IPS DF 4.7 (cell line): ENCODE data around the gene PCSK6.
"Not testable (repeated sequence)": the region's sequence is repeated elsewhere in the genome, so short reads cannot be mapped to it uniquely, and the experiment has no call there.

Source experiments
- DNase-seq: peaks from one replicate; pipeline ENCODE4 v3.0.0-alpha.2; 2013; ENCODE audit warnings: low spot score; ENCODE audit errors: extremely low read depth

Gene PCSK6

GRCh38 chr15:101432982-101433381, 56.5 kb downstream of the PCSK6 start:
- DNase-seq = no peak

GRCh38 chr15:101431748-101432147, 57.8 kb downstream of the PCSK6 start:
- DNase-seq = no peak

- DNase-seq = no peak
These were observed 58.2 kb downstream of the PCSK6 start for GRCh38 chr15:101431301-101431700.

- no peak for DNase-seq
These were observed 59.9 kb downstream of the PCSK6 start for GRCh38 chr15:101429646-101430045.

- no peak for DNase-seq
These were observed 60.3 kb downstream of the PCSK6 start for GRCh38 chr15:101429191-101429590.

- no peak for DNase-seq
These were observed 60.7 kb downstream of the PCSK6 start for GRCh38 chr15:101428758-101429157.

- DNase-seq = no peak
These were observed 61.7 kb downstream of the PCSK6 start for GRCh38 chr15:101427606-101428487.

- no peak for DNase-seq
These were observed 62.7 kb downstream of the PCSK6 start for GRCh38 chr15:101426761-101427333.

GRCh38 chr15:101425787-101426365, 63.6 kb downstream of the PCSK6 start:
- no peak for DNase-seq

- no peak for DNase-seq
These were observed 64.5 kb downstream of the PCSK6 start for GRCh38 chr15:101424984-101425383.

GRCh38 chr15:101420232-101420631, 69.3 kb downstream of the PCSK6 start:
- no peak for DNase-seq

- DNase-seq = not testable (repeated sequence)
These were observed 73.0 kb downstream of the PCSK6 start for GRCh38 chr15:101416475-101416874.

GRCh38 chr15:101413239-101413638, 76.3 kb downstream of the PCSK6 start:
- no peak for DNase-seq

GRCh38 chr15:101411581-101411980, 77.9 kb downstream of the PCSK6 start:
- DNase-seq = no peak

GRCh38 chr15:101411085-101411484, 78.4 kb downstream of the PCSK6 start:
- no peak for DNase-seq

- no peak for DNase-seq
These were observed 78.9 kb downstream of the PCSK6 start for GRCh38 chr15:101410612-101411011.

- DNase-seq = no peak
These were observed 79.9 kb downstream of the PCSK6 start for GRCh38 chr15:101409621-101410020.

- no peak for DNase-seq
These were observed 81.3 kb downstream of the PCSK6 start for GRCh38 chr15:101407966-101408775.

- DNase-seq = no peak
These were observed 82.1 kb downstream of the PCSK6 start for GRCh38 chr15:101407439-101407838.

- DNase-seq = no peak
These were observed 82.8 kb downstream of the PCSK6 start for GRCh38 chr15:101406526-101407195.

GRCh38 chr15:101406036-101406435, 83.5 kb downstream of the PCSK6 start:
- DNase-seq = no peak
